Hepatocyte (in vitro differentiated cells): Measurements from ENCODE around the gene EFCAB6.
"Not testable (repeated sequence)": the region's sequence is repeated elsewhere in the genome, so short reads cannot be mapped to it uniquely, and the experiment has no call there.

Experiments
- CTCF ChIP-seq: fragments of 200-600 bp; sonication (generic); IDR thresholded peaks from 2 replicates; pipeline ENCODE4 v1.5.1; 2016; ENCODE audit warnings: antibody characterized with exemption, mild to moderate bottlenecking; ENCODE audit not compliant: poor library complexity
- EZH2 ChIP-seq: fragments of 200-600 bp; sonication (generic); IDR thresholded peaks from 2 replicates; pipeline ENCODE4 v1.6.1; 2016; ENCODE audit warnings: antibody characterized with exemption, mild to moderate bottlenecking, borderline replicate concordance

GRCh38 chr22:43656581-43656980, 155.5 kb downstream of the EFCAB6 start:
- not testable (repeated sequence) for TF ChIP-seq CTCF, EZH2
